ENCODE results near the gene ARHGEF11.

The ARHGEF11 gene

GRCh38 chr1:157042846-157043245 is 2.7 kb downstream of the ARHGEF11 start:
- no peak overlapping the region for H3K4me2 ChIP-seq (ENCODE audit: insufficient read depth, low read length)
- H3K4me3 ChIP-seq (ENCODE audit: low read depth in 1 of 2, low read length in 2 of 2) = no peak overlapping the region
- H3K27me3 ChIP-seq (ENCODE audit: insufficient read depth, low read length, poor library complexity) = peaks cover 19% of the 10 kb centered on the region
- no peaks in the 10 kb centered on the region for H3K9me3 ChIP-seq (ENCODE audit: insufficient read depth, low read length, severe bottlenecking)
- no peak overlapping the region for H3K27ac ChIP-seq (ENCODE audit: low read length)
- TF ChIP-seq EZH2 (IDR thresholded peaks at IDR 0.05; ENCODE audit: borderline replicate concordance, low read depth, low read length, severe bottlenecking) (no peak), CTCF (IDR thresholded peaks at IDR 0.05; ENCODE audit: borderline replicate concordance, extremely low read depth, low read length, poor library complexity, severe bottlenecking) (no peak)
- H3K4me1 ChIP-seq (ENCODE audit: insufficient read depth, low read length) = no peaks in the 10 kb centered on the region
- no peak overlapping the region for H3K9ac ChIP-seq (ENCODE audit: low read depth, low read length)
- H2AFZ ChIP-seq (ENCODE audit: low read depth, low read length) = no peak overlapping the region
- ATAC-seq (ENCODE audit: insufficient read depth, low read depth) (no peak), DNase-seq (no peak)
- H3K36me3 ChIP-seq (ENCODE audit: insufficient read depth, low read length) = no peaks in the 10 kb centered on the region
- no peaks in the 10 kb centered on the region for H3K79me2 ChIP-seq (ENCODE audit: insufficient read depth, low read length)
- H4K20me1 ChIP-seq (ENCODE audit: insufficient read depth, low read length) = no peaks in the 10 kb centered on the region

- Histone ChIP-seq H3K79me2 (ENCODE audit: insufficient read depth, low read length) (no peaks in the 10 kb centered on the region), H3K4me2 (ENCODE audit: insufficient read depth, low read length) (no peak overlapping the region), H2AFZ (ENCODE audit: low read depth, low read length) (no peak overlapping the region), H3K9ac (ENCODE audit: low read depth, low read length) (no peak overlapping the region), H3K27me3 (ENCODE audit: insufficient read depth, low read length, poor library complexity) (peaks cover 19% of the 10 kb centered on the region), H3K27ac (ENCODE audit: low read length) (no peak overlapping the region), H3K36me3 (ENCODE audit: insufficient read depth, low read length) (no peaks in the 10 kb centered on the region), H3K4me1 (ENCODE audit: insufficient read depth, low read length) (no peaks in the 10 kb centered on the region), H3K4me3 (ENCODE audit: low read depth in 1 of 2, low read length in 2 of 2) (no peak overlapping the region), H4K20me1 (ENCODE audit: insufficient read depth, low read length) (no peaks in the 10 kb centered on the region), H3K9me3 (ENCODE audit: insufficient read depth, low read length, severe bottlenecking) (no peaks in the 10 kb centered on the region)
- DNase-seq (no peak), ATAC-seq (ENCODE audit: insufficient read depth, low read depth) (no peak)
- TF ChIP-seq CTCF (IDR thresholded peaks at IDR 0.05; ENCODE audit: borderline replicate concordance, extremely low read depth, low read length, poor library complexity, severe bottlenecking) = no peak
- TF ChIP-seq EZH2 (IDR thresholded peaks at IDR 0.05; ENCODE audit: borderline replicate concordance, low read depth, low read length, severe bottlenecking) = no peak
These were observed 4.7 kb downstream of the ARHGEF11 start for GRCh38 chr1:157040802-157041201.

- no peak overlapping the region for H3K9ac ChIP-seq (ENCODE audit: low read depth, low read length)
- ATAC-seq (ENCODE audit: insufficient read depth, low read depth) (no peak), DNase-seq (no peak)
- no peak overlapping the region for H3K4me3 ChIP-seq (ENCODE audit: low read depth in 1 of 2, low read length in 2 of 2)
- peaks cover 37% of the 10 kb centered on the region for H3K27me3 ChIP-seq (ENCODE audit: insufficient read depth, low read length, poor library complexity)
- no peaks in the 10 kb centered on the region for H3K36me3 ChIP-seq (ENCODE audit: insufficient read depth, low read length)
- H3K79me2 ChIP-seq (ENCODE audit: insufficient read depth, low read length) = no peaks in the 10 kb centered on the region
- H3K27ac ChIP-seq (ENCODE audit: low read length) = no peak overlapping the region
- H3K9me3 ChIP-seq (ENCODE audit: insufficient read depth, low read length, severe bottlenecking) = no peaks in the 10 kb centered on the region
- H3K4me2 ChIP-seq (ENCODE audit: insufficient read depth, low read length) = no peak overlapping the region
- H2AFZ ChIP-seq (ENCODE audit: low read depth, low read length) = no peak overlapping the region
- H3K4me1 ChIP-seq (ENCODE audit: insufficient read depth, low read length) = no peaks in the 10 kb centered on the region
- TF ChIP-seq EZH2 (IDR thresholded peaks at IDR 0.05; ENCODE audit: borderline replicate concordance, low read depth, low read length, severe bottlenecking) = no peak
- TF ChIP-seq CTCF (IDR thresholded peaks at IDR 0.05; ENCODE audit: borderline replicate concordance, extremely low read depth, low read length, poor library complexity, severe bottlenecking) = no peak
- H4K20me1 ChIP-seq (ENCODE audit: insufficient read depth, low read length) = no peaks in the 10 kb centered on the region
These were observed 10.4 kb downstream of the ARHGEF11 start for GRCh38 chr1:157035121-157035520.

All from DND-41 (cell line).